ENCODE measurements around the gene CYP4F11.

DNA sequence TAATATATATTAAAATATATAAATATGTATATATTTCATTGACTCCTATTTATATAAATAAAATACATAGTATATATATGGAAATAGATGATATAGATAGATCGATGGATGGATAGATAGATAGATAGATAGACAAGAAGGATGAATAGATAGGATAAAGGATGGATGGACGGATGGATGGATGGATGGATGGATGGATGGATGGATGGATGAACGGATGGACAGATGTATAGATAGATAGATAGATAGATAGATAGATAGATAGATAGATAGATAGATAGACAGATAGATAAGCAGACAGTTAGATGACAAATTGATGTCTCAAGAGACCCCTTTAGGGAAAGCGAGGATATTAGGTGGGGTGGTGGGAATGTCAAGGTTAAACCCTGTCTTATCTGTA is 15.1 kb downstream of the CYP4F11 start:
- TF ChIP-seq, protein P1, sequence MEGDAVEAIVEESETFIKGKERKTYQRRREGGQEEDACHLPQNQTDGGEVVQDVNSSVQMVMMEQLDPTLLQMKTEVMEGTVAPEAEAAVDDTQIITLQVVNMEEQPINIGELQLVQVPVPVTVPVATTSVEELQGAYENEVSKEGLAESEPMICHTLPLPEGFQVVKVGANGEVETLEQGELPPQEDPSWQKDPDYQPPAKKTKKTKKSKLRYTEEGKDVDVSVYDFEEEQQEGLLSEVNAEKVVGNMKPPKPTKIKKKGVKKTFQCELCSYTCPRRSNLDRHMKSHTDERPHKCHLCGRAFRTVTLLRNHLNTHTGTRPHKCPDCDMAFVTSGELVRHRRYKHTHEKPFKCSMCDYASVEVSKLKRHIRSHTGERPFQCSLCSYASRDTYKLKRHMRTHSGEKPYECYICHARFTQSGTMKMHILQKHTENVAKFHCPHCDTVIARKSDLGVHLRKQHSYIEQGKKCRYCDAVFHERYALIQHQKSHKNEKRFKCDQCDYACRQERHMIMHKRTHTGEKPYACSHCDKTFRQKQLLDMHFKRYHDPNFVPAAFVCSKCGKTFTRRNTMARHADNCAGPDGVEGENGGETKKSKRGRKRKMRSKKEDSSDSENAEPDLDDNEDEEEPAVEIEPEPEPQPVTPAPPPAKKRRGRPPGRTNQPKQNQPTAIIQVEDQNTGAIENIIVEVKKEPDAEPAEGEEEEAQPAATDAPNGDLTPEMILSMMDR (IDR thresholded peaks at IDR 0.05; ENCODE audit: low read length), result no peak
- TF ChIP-seq EZH2phosphoT487 (IDR thresholded peaks at IDR 0.05; ENCODE audit: low read length), result no peak
